HepG2 (cell line): ENCODE measurements around the gene ANO4. TPM values are rescaled to one million over a fixed set of nuclear protein-coding genes. Genes with fewer than 3 reads are reported as not detected.

Experiments
- ATAC-seq: fragments of 200-7000 bp; cut with Tn5 transposase; 3 replicates; pipeline ENCODE4 v1.9.1; 2020; ENCODE audit warnings: mild to moderate bottlenecking, moderate library complexity
- BruUV-seq: library from RNA; stranded (reverse); fragments of 400-500 nt; replicated peaks from 2 replicates; lab custom pipeline; 2021; lab: Mats Ljungman, UMichigan
- CTCF ChIA-PET: fragments of 300-600 bp; formaldehyde crosslinking; extraction: SDS; loops from one replicate; lab custom pipeline; 2021; ENCODE audit warnings: low total read pairs, inconsistent platforms, low intra/inter-chr PET ratio; lab: Yijun Ruan, JAX
- POLR2A ChIA-PET: fragments of 350-600 bp; sonication (Branson Sonifier 250); formaldehyde crosslinking; loops from one replicate; lab custom pipeline; 2020; ENCODE audit warnings: antibody characterized with exemption, inconsistent platforms; lab: Yijun Ruan, JAX
- DNase-seq: peaks from one replicate; pipeline ENCODE4 v3.0.0-alpha.2; 2015; ENCODE audit warnings: low spot score
- FAIRE-seq: peaks from 3 replicates; lab custom pipeline; 2011; peaks lifted over from hg19 to GRCh38; lab: Jason Lieb, UNC
- H2AFZ ChIP-seq: one replicate; pipeline ENCODE4 v1.6.1; 2011; ENCODE audit warnings: low read length, inconsistent platforms
- H3K27ac ChIP-seq: fragments of 300-600 bp; 3 replicates; pipeline ENCODE4 v1.8.0; 2011; ENCODE audit warnings: mixed run types, mild to moderate bottlenecking, mixed read lengths, low read length, inconsistent platforms; ENCODE audit not compliant: insufficient read depth; ENCODE audit errors: extremely low read length
- H3K27me3 ChIP-seq, 2 experiments: fragments of 200-600 bp in 1 of 2; 2 replicates in 1 of 2; 3 replicates in 1 of 2; pipeline versions ENCODE4 v1.6.0 to v1.8.0; 2011; ENCODE audit warnings: low read length in 2 of 2, mild to moderate bottlenecking in 2 of 2, moderate library complexity in 2 of 2, inconsistent platforms in 1 of 2; ENCODE audit not compliant: insufficient read depth in 2 of 2, control insufficient read depth in 1 of 2
- H3K36me3 ChIP-seq, 2 experiments: fragments of 200-600 bp in 1 of 2; replicated peaks in 1 of 2; 2 replicates in 1 of 2; 3 replicates in 1 of 2; pipeline versions ENCODE4 v1.5.1 to v1.8.0; 2011; ENCODE audit warnings: low read length in 2 of 2, inconsistent platforms in 1 of 2; ENCODE audit not compliant: insufficient read depth in 2 of 2, control insufficient read depth in 1 of 2
- H3K4me1 ChIP-seq: 2 replicates; pipeline ENCODE4 v1.5.1; 2012; ENCODE audit warnings: low read length, inconsistent platforms; ENCODE audit not compliant: insufficient read depth
- H3K4me2 ChIP-seq: 2 replicates; pipeline ENCODE4 v1.6.0; 2011; ENCODE audit warnings: low read depth, low read length, inconsistent platforms
- H3K4me3 ChIP-seq, 3 experiments: fragments of 200-600 bp in 1 of 3; sonication (generic), shearing (Covaris generic) in 1 of 3; replicated peaks in 1 of 3; 2 replicates each; pipeline ENCODE4 v1.5.1; 2011 to 2016; ENCODE audit warnings: low read length in 3 of 3, inconsistent platforms in 2 of 3, low read depth in 2 of 3, mild to moderate bottlenecking in 2 of 3, control low read depth in 1 of 3, mixed read lengths in 1 of 3; ENCODE audit not compliant: insufficient read depth in 1 of 3
- H3K79me2 ChIP-seq: one replicate; pipeline ENCODE4 v1.6.1; 2011; ENCODE audit warnings: low read length, inconsistent platforms; ENCODE audit not compliant: insufficient read depth
- H3K9ac ChIP-seq: 2 replicates; pipeline ENCODE4 v1.6.0; 2011; ENCODE audit warnings: mild to moderate bottlenecking, low read depth, low read length, inconsistent platforms; ENCODE audit not compliant: insufficient read depth
- H3K9me3 ChIP-seq: 2 replicates; pipeline ENCODE4 v1.5.1; 2012; ENCODE audit warnings: mild to moderate bottlenecking, low read length
- H4K20me1 ChIP-seq: 2 replicates; pipeline ENCODE4 v1.6.0; 2011; ENCODE audit warnings: inconsistent platforms, mild to moderate bottlenecking, low read length, moderate library complexity; ENCODE audit not compliant: insufficient read depth
- ATF7 ChIP-seq, 2 experiments: fragments of 450-650 bp in 1 of 2; sonication (generic) in 1 of 2; formaldehyde crosslinking in 1 of 2; IDR thresholded peaks; 2 replicates each; pipeline versions ENCODE4 v1.4.0 to v1.6.1; 2016 to 2020; ENCODE audit warnings: antibody characterized with exemption in 1 of 2, mild to moderate bottlenecking in 1 of 2, missing genetic modification reagents in 1 of 2
- ATRX ChIP-seq: sonication (generic); formaldehyde crosslinking; IDR thresholded peaks from 2 replicates; pipeline ENCODE4 v1.4.0; 2020; ENCODE audit warnings: missing genetic modification reagents, borderline replicate concordance
- CC2D1A ChIP-seq: sonication (generic); formaldehyde crosslinking; IDR thresholded peaks from 2 replicates; pipeline ENCODE4 v1.8.1; 2023; ENCODE audit warnings: mild to moderate bottlenecking, missing genetic modification reagents
- HNRNPH1 ChIP-seq: fragments of 200-400 bp; formaldehyde crosslinking; optimal IDR thresholded peaks from 2 replicates; pipeline ENCODE3; 2017; ENCODE audit warnings: mild to moderate bottlenecking, low read depth, low read length
- POLR2AphosphoS2 ChIP-seq: IDR thresholded peaks from 2 replicates; pipeline ENCODE4 v1.6.1; 2011; ENCODE audit warnings: low read depth, low read length, improper control_type of control experiment
- ZBTB21 ChIP-seq: sonication (generic); formaldehyde crosslinking; IDR thresholded peaks from 2 replicates; pipeline ENCODE4 v1.4.0; 2020; ENCODE audit warnings: missing genetic modification reagents
- ZNF17 ChIP-seq: sonication (generic); formaldehyde crosslinking; IDR thresholded peaks from 2 replicates; pipeline ENCODE4 v1.5.0; 2020; ENCODE audit warnings: mild to moderate bottlenecking, missing genetic modification reagents
- ZNF557 ChIP-seq: sonication (generic); formaldehyde crosslinking; IDR thresholded peaks from 2 replicates; pipeline ENCODE4 v1.4.0; 2020; ENCODE audit warnings: missing genetic modification reagents
- ZNF747 ChIP-seq: sonication (generic); formaldehyde crosslinking; IDR thresholded peaks from 2 replicates; pipeline ENCODE4 v1.8.1; 2023; ENCODE audit warnings: missing genetic modification reagents, mild to moderate bottlenecking, borderline replicate concordance
- ZSCAN12 ChIP-seq: sonication (generic); formaldehyde crosslinking; IDR thresholded peaks from 2 replicates; pipeline ENCODE4 v1.9.0; 2021; ENCODE audit warnings: mild to moderate bottlenecking, missing genetic modification reagents
- WGBS: methylation state at CpG from one replicate; pipeline ENCODE4 v1.1.6; 2017; ENCODE audit warnings: low lambda C conversion rate; 5-methylcytosine and 5-hydroxymethylcytosine counted together
- in situ Hi-C: cut with HindIII; loops from 2 replicates; pipeline ENCODE4 v1.10.0; 2017; ENCODE audit warnings: low pct_unique_long_range_greater_than_20kb; ENCODE audit not compliant: extremely low pct_ligation_motif_present
- intact Hi-C: fragments of 100-400 bp; cut with micrococcal nuclease; formaldehyde crosslinking; loops from one replicate; pipeline ENCODE4 v1.10.0; 2022; ENCODE audit not compliant: unreplicated experiment
- polyA plus RNA-seq, 8 experiments: library from polyadenylated mRNA; depleted of rRNA in 3 of 8; stranded (reverse) in 7 of 8; unstranded in 1 of 8; fragments of >200 nt; fragmentation: Illumina TruSeq in 4 of 8; extraction: Trizol in 4 of 8; gene quantifications; 2 replicates each; pipeline versions ENCODE4 v1.2.1 to v1.2.3, GENCODE V29; 2011 to 2016; ENCODE audit warnings: low read depth in 4 of 8, missing spikeins in 1 of 8, mixed read lengths in 1 of 8; ENCODE audit not compliant: insufficient read depth in 1 of 8
- total RNA-seq, 5 experiments: library from RNA; depleted of rRNA; stranded (reverse); fragments of >200 nt; fragmentation: Illumina TruSeq; extraction: Trizol; gene quantifications; 2 replicates each; pipeline ENCODE4 v1.2.3, GENCODE V29; 2016; ENCODE audit warnings: low read depth in 1 of 5
- TF ChIP-seq, protein P1 (sequence below): sonication (generic); formaldehyde crosslinking; IDR thresholded peaks from 2 replicates; pipeline ENCODE4 v1.4.0; 2020; ENCODE audit warnings: missing genetic modification reagents, borderline replicate concordance
- TF ChIP-seq, protein P2 (sequence below): sonication (generic); formaldehyde crosslinking; IDR thresholded peaks from 2 replicates; pipeline ENCODE4 v1.4.0; 2020; ENCODE audit warnings: missing genetic modification reagents, low read depth, mild to moderate bottlenecking, borderline replicate concordance
- TF ChIP-seq, protein P3 (sequence below): sonication (generic); formaldehyde crosslinking; IDR thresholded peaks from 2 replicates; pipeline ENCODE4 v1.8.0; 2022; ENCODE audit warnings: mild to moderate bottlenecking, missing genetic modification reagents, moderate library complexity

ANO4 gene
- total and polyA plus RNA-seq, 2 of the 13 experiments (the other 11 are each of a cell fraction or from before 2014, with no cell fraction given): not detected

DNA sequence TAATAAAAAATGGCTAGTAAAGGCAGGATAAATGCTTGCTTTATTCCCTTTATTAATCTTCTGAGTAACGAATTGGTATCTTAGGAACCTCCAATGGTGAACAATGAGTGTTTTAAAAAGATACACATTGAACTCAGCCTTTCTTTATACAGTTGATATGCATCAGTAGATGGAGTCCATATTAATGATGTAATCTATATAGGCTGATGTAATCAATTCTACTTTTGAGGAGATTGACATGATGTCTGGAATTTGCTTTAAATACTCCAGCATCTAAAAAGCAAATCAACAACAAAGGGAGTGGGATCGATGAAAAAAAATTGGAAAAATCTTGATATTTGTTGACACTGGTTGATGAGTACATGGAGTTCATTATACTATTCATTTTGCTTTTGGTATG, 106.2 kb downstream of the ANO4 start:
- WGBS: 8% methylated on average over 2 of the region's 2 CpGs
- no peak for FAIRE-seq

DNA sequence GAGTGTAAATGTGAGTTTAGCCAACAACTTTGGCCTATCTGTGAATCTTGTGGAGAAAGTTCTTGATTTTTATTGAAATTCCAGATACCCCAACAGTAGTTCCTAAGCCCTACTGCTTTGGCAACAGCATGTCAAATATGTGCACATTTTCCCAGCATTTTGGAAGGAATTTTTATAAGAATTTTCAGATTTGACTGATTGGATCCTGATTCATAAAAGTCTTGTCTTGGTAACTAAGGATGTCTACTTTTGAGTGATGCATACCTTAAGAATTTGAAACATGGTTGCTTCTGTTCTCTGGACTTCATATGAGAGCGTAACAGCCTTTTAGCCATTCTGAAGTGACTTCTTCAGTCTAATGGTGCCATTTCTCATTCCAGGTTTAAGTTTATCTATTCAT, 106.7 kb downstream of the ANO4 start:
- in situ Hi-C loops: no loop called here
- 24% methylated on average over 1 of the region's 1 CpG for WGBS
- Histone ChIP-seq H3K4me2 (no peak overlapping the region), H4K20me1 (no peaks in the 10 kb centered on the region), H2AFZ (no peak overlapping the region), H3K9me3 (no peaks in the 10 kb centered on the region), H3K9ac (no peak overlapping the region), H3K27me3 (no peaks in the 10 kb centered on the region), H3K79me2 (no peaks in the 10 kb centered on the region), H3K36me3 (no peaks in the 10 kb centered on the region), H3K4me3 (no peak overlapping the region), H3K4me1 (no peaks in the 10 kb centered on the region)
- POLR2A ChIA-PET: no interaction called here
- no peak for DNase-seq
- CTCF ChIA-PET: no interaction called here
- no peak for ATAC-seq
- TF ChIP-seq, protein P1, sequence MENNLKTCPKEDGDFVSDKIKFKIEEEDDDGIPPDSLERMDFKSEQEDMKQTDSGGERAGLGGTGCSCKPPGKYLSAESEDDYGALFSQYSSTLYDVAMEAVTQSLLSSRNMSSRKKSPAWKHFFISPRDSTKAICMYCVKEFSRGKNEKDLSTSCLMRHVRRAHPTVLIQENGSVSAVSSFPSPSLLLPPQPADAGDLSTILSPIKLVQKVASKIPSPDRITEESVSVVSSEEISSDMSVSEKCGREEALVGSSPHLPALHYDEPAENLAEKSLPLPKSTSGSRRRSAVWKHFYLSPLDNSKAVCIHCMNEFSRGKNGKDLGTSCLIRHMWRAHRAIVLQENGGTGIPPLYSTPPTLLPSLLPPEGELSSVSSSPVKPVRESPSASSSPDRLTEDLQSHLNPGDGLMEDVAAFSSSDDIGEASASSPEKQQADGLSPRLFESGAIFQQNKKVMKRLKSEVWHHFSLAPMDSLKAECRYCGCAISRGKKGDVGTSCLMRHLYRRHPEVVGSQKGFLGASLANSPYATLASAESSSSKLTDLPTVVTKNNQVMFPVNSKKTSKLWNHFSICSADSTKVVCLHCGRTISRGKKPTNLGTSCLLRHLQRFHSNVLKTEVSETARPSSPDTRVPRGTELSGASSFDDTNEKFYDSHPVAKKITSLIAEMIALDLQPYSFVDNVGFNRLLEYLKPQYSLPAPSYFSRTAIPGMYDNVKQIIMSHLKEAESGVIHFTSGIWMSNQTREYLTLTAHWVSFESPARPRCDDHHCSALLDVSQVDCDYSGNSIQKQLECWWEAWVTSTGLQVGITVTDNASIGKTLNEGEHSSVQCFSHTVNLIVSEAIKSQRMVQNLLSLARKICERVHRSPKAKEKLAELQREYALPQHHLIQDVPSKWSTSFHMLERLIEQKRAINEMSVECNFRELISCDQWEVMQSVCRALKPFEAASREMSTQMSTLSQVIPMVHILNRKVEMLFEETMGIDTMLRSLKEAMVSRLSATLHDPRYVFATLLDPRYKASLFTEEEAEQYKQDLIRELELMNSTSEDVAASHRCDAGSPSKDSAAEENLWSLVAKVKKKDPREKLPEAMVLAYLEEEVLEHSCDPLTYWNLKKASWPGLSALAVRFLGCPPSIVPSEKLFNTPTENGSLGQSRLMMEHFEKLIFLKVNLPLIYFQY (CRISPR knock-in tag): no peak
- TF ChIP-seq ZNF747 (CRISPR knock-in tag) (no peak), HNRNPH1 (no peak), POLR2AphosphoS2 (no peak), ATRX (no peak), ZNF17 (CRISPR knock-in tag) (no peak)
- TF ChIP-seq, protein P2, sequence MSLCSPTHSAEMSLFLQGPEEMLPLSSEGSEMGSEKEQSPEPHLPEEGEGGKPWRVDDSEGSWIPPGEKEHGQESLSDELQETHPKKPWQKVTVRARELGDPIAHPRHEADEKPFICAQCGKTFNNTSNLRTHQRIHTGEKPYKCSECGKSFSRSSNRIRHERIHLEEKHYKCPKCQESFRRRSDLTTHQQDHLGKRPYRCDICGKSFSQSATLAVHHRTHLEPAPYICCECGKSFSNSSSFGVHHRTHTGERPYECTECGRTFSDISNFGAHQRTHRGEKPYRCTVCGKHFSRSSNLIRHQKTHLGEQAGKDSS (CRISPR knock-in tag): no peak
- TF ChIP-seq, all 625 proteins: peak for 0
- no TSS peak for BruUV-seq
- FAIRE-seq: no peak
- H3K27ac ChIP-seq: no peak overlapping the region
- intact Hi-C loops: no loop called here

More for the DNA sequence above, 106.2 kb downstream of the ANO4 start:
- Histone ChIP-seq H4K20me1 (no peaks in the 10 kb centered on the region), H3K9ac (no peak overlapping the region), H3K9me3 (no peaks in the 10 kb centered on the region), H3K27ac (no peak overlapping the region), H3K79me2 (no peaks in the 10 kb centered on the region), H3K4me1 (no peaks in the 10 kb centered on the region), H3K27me3 (no peaks in the 10 kb centered on the region), H3K36me3 (no peaks in the 10 kb centered on the region), H3K4me3 (no peak overlapping the region), H2AFZ (no peak overlapping the region), H3K4me2 (no peak overlapping the region)
- intact Hi-C loops (no loop called here), in situ Hi-C loops (no loop called here)
- ATAC-seq: no peak
- no peak for DNase-seq
- no TSS peak for BruUV-seq
- TF ChIP-seq, protein P3, sequence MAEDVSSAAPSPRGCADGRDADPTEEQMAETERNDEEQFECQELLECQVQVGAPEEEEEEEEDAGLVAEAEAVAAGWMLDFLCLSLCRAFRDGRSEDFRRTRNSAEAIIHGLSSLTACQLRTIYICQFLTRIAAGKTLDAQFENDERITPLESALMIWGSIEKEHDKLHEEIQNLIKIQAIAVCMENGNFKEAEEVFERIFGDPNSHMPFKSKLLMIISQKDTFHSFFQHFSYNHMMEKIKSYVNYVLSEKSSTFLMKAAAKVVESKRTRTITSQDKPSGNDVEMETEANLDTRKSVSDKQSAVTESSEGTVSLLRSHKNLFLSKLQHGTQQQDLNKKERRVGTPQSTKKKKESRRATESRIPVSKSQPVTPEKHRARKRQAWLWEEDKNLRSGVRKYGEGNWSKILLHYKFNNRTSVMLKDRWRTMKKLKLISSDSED (CRISPR knock-in tag): no peak
- no peak for TF ChIP-seq ZSCAN12 (CRISPR knock-in tag)
- no peak for TF ChIP-seq ZBTB21 (CRISPR knock-in tag)
- TF ChIP-seq CC2D1A (CRISPR knock-in tag): no peak
- peak; percentile 82 for TF ChIP-seq ATF7 (IDR thresholded peaks at IDR 0.05)
- TF ChIP-seq ATF7 (CRISPR knock-in tag; IDR thresholded peaks at IDR 0.05): no peak
- TF ChIP-seq ZNF557 (CRISPR knock-in tag): no peak
- CTCF ChIA-PET: no interaction called here
- POLR2A ChIA-PET: no interaction called here
